GM18511 (cell line): ENCODE measurements around the gene NKX6-2.
"Not testable (repeated sequence)": the region's sequence is repeated elsewhere in the genome, so short reads cannot be mapped to it uniquely, and the experiment has no call there.

Source experiments
- ATAC-seq: cut with Tn5 transposase; IDR thresholded peaks from one replicate; pipeline ENCODE4 v1.9.1; 2021; ENCODE audit warnings: mild to moderate bottlenecking, moderate library complexity; ENCODE audit not compliant: unreplicated experiment

Gene NKX6-2

DNA sequence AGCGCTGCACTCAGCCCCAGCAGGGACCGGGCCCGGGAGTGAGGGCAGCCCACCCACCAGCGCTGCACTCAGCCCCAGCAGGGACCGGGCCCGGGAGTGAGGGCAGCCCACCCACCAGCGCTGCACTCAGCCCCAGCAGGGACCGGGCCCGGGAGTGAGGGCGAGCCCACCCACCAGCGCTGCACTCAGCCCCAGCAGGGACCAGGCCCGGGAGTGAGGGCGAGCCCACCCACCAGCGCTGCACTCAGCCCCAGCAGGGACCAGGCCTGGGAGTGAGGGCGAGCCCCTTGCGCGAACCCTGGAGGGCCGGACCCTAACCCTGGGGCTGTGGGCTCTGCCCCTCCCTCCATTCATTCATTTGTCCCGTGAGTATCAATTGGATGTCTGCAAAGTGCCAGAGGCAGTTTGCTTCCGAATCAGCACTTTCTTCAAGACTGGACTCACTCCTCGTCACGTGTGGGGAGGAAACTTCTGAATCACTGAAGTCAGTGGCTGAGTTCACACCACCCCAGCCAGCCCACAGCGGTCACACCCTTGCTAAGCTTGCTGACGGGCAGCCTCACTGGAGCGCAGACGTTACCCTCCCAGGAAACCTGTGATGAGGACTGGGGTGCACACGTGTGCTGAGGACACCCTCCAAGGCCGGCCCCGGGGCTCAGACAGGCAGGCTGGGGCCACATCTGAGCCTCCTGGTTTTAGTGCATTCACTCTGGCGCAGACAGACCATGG lies 42.6 kb downstream of the NKX6-2 start:
- not testable (repeated sequence) for ATAC-seq

GRCh38 chr10:132742837-132743194 lies 43.1 kb downstream of the NKX6-2 start:
- ATAC-seq = no peak

GRCh38 chr10:132742167-132742836 lies 43.6 kb downstream of the NKX6-2 start:
- no peak for ATAC-seq

DNA sequence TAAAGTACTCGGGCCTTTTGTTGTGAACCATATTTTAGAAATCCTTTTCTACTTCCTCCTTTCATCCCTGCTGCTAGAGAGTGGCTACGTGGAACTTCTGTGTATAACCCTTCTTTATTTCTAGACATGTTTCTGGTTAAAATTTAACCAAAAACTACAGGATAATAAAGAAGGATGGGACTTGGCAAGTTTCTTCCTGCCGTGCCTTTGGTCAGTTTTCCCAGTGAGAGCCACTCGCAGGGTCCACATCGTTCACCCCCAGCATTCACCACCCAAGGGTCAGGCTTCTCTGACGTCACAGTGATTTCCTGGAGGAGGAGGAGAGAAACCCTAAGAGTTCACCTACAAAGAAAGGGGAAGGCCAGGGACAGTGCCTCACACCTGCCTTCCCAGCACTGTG lies 45.4 kb downstream of the NKX6-2 start:
- no peak for ATAC-seq

DNA sequence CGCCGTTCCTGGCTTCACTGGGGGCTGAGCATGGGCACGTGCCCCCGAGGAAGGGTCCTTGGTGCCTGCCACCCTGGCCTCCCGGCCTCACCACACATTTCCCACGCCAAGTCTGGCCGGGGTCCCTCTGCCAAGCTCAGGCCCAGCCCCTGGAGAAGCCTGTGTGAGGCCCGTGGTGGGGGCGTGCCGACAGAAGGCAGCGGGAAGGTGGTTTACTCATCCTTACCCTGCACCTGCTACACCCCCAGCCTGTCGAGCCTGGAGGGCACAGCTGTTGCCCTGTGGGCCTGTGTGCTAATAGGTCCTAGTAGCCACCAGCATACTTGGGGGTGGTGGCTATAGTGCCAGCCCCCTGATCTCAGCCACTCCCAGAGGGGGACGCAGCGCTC lies 46.7 kb downstream of the NKX6-2 start:
- no peak for ATAC-seq

DNA sequence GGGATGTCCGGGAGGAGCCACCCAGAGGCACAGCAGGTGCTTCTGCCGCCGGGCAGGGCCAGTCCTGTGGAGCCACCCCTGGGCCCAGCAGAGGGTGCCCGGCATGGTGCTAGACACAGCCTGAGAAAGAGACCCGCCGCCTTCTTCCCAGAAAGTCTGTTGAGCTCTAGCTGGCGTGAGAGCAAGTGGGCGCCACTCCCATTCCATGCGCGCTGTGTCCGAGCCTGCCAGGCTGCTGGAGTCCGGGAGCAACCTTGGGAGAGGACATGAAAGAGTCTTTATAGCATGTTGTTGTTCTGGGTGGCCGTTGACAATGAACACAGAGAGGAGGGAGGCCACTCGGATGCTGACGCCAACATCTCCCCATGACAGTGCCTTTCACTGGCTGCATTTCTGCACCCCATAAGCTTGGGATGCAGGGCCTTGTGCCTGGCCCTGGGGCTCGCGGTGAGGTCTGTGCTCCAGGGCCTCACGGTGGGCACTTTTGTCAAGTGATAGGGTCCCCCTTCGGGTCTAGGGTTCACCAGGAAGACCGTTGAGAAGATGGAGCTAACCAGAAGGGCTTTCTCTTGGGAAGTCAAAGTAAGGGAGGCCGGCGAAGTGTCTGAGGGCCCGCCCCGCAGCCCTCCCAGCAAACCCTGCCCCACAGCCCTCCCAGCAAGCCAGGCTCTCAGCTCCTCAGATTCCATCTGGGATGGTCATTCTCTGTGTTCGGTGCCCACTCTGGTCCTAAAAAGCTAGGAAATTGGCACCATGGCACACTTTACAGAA lies 47.3 kb downstream of the NKX6-2 start:
- no peak for ATAC-seq

- no peak for ATAC-seq
These were observed 48.4 kb downstream of the NKX6-2 start for GRCh38 chr10:132737390-132738048.

DNA sequence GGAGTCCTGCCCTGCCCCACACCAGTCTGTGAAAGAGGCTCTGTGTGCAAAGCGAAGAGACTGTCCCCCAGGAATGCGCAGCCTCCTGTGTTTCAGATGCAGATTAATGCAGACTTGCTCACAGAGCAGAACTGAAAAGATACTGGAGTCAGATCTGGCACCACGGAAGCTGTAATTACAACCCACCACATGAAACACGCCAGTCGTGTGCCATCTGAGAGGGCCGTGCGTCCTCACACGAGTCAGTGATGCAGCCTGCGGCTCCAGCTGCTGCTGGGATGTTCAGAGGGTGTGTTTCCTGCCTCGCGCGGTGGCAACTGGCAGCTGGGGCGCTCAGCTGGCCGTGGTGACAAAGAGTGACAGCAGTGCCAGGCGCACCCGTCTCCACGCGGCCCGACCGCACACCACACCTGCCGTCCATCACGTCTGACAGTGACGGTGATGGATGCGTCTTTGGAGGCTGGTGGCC lies 50.0 kb downstream of the NKX6-2 start:
- ATAC-seq = no peak

GRCh38 chr10:132735341-132735775 lies 50.6 kb downstream of the NKX6-2 start:
- no peak for ATAC-seq

GRCh38 chr10:132733926-132734325 lies 52.0 kb downstream of the NKX6-2 start:
- no peak for ATAC-seq
